Activated CD4-positive, alpha-beta T cell treated with anti-CD3 and anti-CD28 coated beads for 36 hours (primary cell): Measurements from ENCODE around the gene DMAC2L. TPM values are rescaled to one million over a fixed set of nuclear protein-coding genes. Genes with fewer than 3 reads are reported as not detected.
A peak's percentile ranks its signal among the peaks of the same experiment; 100 is the strongest.
"Not testable (repeated sequence)": the region's sequence is repeated elsewhere in the genome, so short reads cannot be mapped to it uniquely, and the experiment has no call there.

Experiments
- ATAC-seq: fragments of 200-7000 bp; cut with Tn5 transposase; one replicate; pipeline ENCODE4 v1.10.0; 2021; ENCODE audit warnings: mild to moderate bottlenecking, moderate library complexity
- CTCF ChIA-PET: fragments of 350-600 bp; sonication (Branson Sonifier 250); formaldehyde crosslinking; loops from one replicate; lab custom pipeline; 2021; ENCODE audit warnings: antibody characterized with exemption; lab: Charles Lee
- POLR2A ChIA-PET: fragments of 350-600 bp; sonication (Branson Sonifier 250); formaldehyde crosslinking; loops from one replicate; lab custom pipeline; 2021; ENCODE audit warnings: antibody characterized with exemption, inconsistent platforms; lab: Charles Lee
- DNase-seq: peaks from one replicate; pipeline ENCODE4 v3.0.0-alpha.2; 2020
- H3K27ac Mint-ChIP-seq: one replicate; pipeline ENCODE4 v1.8.0; 2021; ENCODE audit warnings: mixed read lengths
- H3K27me3 Mint-ChIP-seq: one replicate; pipeline ENCODE4 v1.8.0; 2021; ENCODE audit warnings: mixed read lengths
- H3K36me3 Mint-ChIP-seq: one replicate; pipeline ENCODE4 v1.8.0; 2021; ENCODE audit warnings: low read depth, mixed read lengths
- H3K4me1 Mint-ChIP-seq: one replicate; pipeline ENCODE4 v1.8.0; 2021; ENCODE audit warnings: mixed read lengths
- H3K4me3 Mint-ChIP-seq: one replicate; pipeline ENCODE4 v1.8.0; 2021; ENCODE audit warnings: mild to moderate bottlenecking, moderate library complexity, mixed read lengths
- H3K9me3 Mint-ChIP-seq: one replicate; pipeline ENCODE4 v1.8.0; 2021; ENCODE audit warnings: low read depth, mixed read lengths
- intact Hi-C, 2 experiments: fragments of 100-400 bp; cut with DNase I in 1 of 2; cut with micrococcal nuclease in 1 of 2; formaldehyde crosslinking; loops; one replicate each; pipeline versions ENCODE4 v1.14.2 to v1.15.1; 2022 to 2024; cut with DNase I, micrococcal nuclease
- total RNA-seq, 2 experiments: library from RNA; stranded (reverse); gene quantifications; one replicate each; pipeline ENCODE4 v1.2.3, GENCODE V29; 2021

DMAC2L gene
- total RNA-seq, 2 experiments from 2014 or later = 7.4 to 12.6 TPM

- POLR2A ChIA-PET = no interaction called here
- Mint-ChIP-seq H3K36me3 (peaks cover 29% of the 10 kb centered on the region), H3K4me1 (peaks cover 8% of the 10 kb centered on the region), H3K27me3 (no peaks in the 10 kb centered on the region), H3K27ac (no peak overlapping the region), H3K9me3 (no peaks in the 10 kb centered on the region), H3K4me3 (no peak overlapping the region)
- intact Hi-C loops = no loop called here
- DNase-seq = no peak
- CTCF ChIA-PET = interaction anchor here (0.6 to 0.8 kb wide), 2 partner anchors 14 to 15 kb away, joined by 3 read pairs; no protein-coding TSS in a partner anchor
- ATAC-seq = no peak
Measured at GRCh38 chr14:50303744-50304471, 8.2 kb upstream of the DMAC2L start.

GRCh38 chr14:50308363-50308915, 3.7 kb upstream of the DMAC2L start:
- intact Hi-C loops = no loop called here
- ChIA-PET POLR2A (interaction anchor here (0.5 to 0.8 kb wide), 2 partner anchors 11 to 225 kb away, joined by 3 read pairs; no protein-coding TSS in a partner anchor), CTCF (interaction anchor here (1.0 to 1.6 kb wide), 3 partner anchors 12 to 14 kb away, joined by 3 to 5 read pairs (median 4); no protein-coding TSS in a partner anchor)
- no peak overlapping the region for H3K4me3 Mint-ChIP-seq
- DNase-seq = no peak
- H3K36me3 Mint-ChIP-seq = peaks cover 11% of the 10 kb centered on the region
- peaks cover 25% of the 10 kb centered on the region for H3K4me1 Mint-ChIP-seq
- no peak overlapping the region for H3K27ac Mint-ChIP-seq
- H3K9me3 Mint-ChIP-seq = peaks cover under 1% of the 10 kb centered on the region
- H3K27me3 Mint-ChIP-seq = no peaks in the 10 kb centered on the region
- ATAC-seq = no peak

GRCh38 chr14:50310445-50310844, 1.7 kb upstream of the DMAC2L start:
- Mint-ChIP-seq H3K4me3 (peak overlapping the region; percentile 85), H3K36me3 (peaks cover 21% of the 10 kb centered on the region), H3K27ac (no peak overlapping the region), H3K9me3 (peaks cover 6% of the 10 kb centered on the region), H3K27me3 (no peaks in the 10 kb centered on the region), H3K4me1 (peaks cover 31% of the 10 kb centered on the region)
- intact Hi-C loops = loop anchor here in 1 of 2 experiments (5.0 kb wide), 1 partner anchor 1537 kb away; no protein-coding TSS in a partner anchor
- POLR2A ChIA-PET = no interaction called here
- DNase-seq (no peak), ATAC-seq (no peak)
- CTCF ChIA-PET = interaction anchor here (0.6 to 3.3 kb wide), 6 partner anchors 10 to 474 kb away, joined by 3 to 23 read pairs (median 4); no protein-coding TSS in a partner anchor

- POLR2A ChIA-PET = interaction anchor here (0.6 to 1.6 kb wide), 8 partner anchors 9 to 544 kb away, joined by 3 to 10 read pairs (median 4); partner anchors contain the start of gene KLHDC2
- Mint-ChIP-seq H3K27ac (peak overlapping the region; percentile 66), H3K27me3 (no peaks in the 10 kb centered on the region), H3K9me3 (peaks cover 6% of the 10 kb centered on the region), H3K4me1 (peaks cover 36% of the 10 kb centered on the region), H3K36me3 (peaks cover 22% of the 10 kb centered on the region), H3K4me3 (peak overlapping the region; percentile 85)
- ATAC-seq = no peak
- DNase-seq = no peak
- CTCF ChIA-PET = interaction anchor here (0.6 to 3.3 kb wide), 8 partner anchors 9 to 449 kb away, joined by 3 to 23 read pairs (median 4); partner anchors contain the start of gene MAP4K5
- intact Hi-C loops = loop anchor here in 1 of 2 experiments (5.0 kb wide), 1 partner anchor 1536 kb away; no protein-coding TSS in a partner anchor
Measured at GRCh38 chr14:50311337-50311971, 670 bp upstream of the DMAC2L start.

- H3K27ac Mint-ChIP-seq = peak overlapping the region; percentile 89
- H3K27me3 Mint-ChIP-seq = no peaks in the 10 kb centered on the region
- intact Hi-C loops = loop anchor here (1.0 to 5.0 kb wide), 19 partner anchors 9 to 1535 kb away; partner anchors contain the start of genes SOS2 (in 2 of the 2), ARF6 (in 1 of the 2), CDKL1 (in 1 of the 2) and DNAAF2 (in 1 of the 2)
- peaks cover 42% of the 10 kb centered on the region for H3K4me1 Mint-ChIP-seq
- peak overlapping the region; percentile 85 for H3K4me3 Mint-ChIP-seq
- peaks cover 22% of the 10 kb centered on the region for H3K36me3 Mint-ChIP-seq
- DNase-seq = no peak
- POLR2A ChIA-PET = interaction anchor here (1.2 to 1.6 kb wide), 3 partner anchors 8 to 50 kb away, joined by 3 to 10 read pairs (median 3); no protein-coding TSS in a partner anchor
- H3K9me3 Mint-ChIP-seq = peaks cover 6% of the 10 kb centered on the region
- CTCF ChIA-PET = interaction anchor here (0.6 to 3.3 kb wide), 6 partner anchors 8 to 548 kb away, joined by 3 to 23 read pairs (median 4); no protein-coding TSS in a partner anchor
- peak; percentile 35 for ATAC-seq
Measured at GRCh38 chr14:50312734-50313054, 570 bp downstream of the DMAC2L start.

GRCh38 chr14:50314098-50314497, 2.0 kb downstream of the DMAC2L start:
- intact Hi-C loops = loop anchor here in 1 of 2 experiments (5.0 kb wide), 1 partner anchor 1533 kb away; no protein-coding TSS in a partner anchor
- POLR2A ChIA-PET, H3K27me3 Mint-ChIP-seq, ATAC-seq, H3K9me3 Mint-ChIP-seq, H3K4me3 Mint-ChIP-seq, H3K27ac Mint-ChIP-seq, DNase-seq: not testable (repeated sequence)
- Mint-ChIP-seq H3K36me3 (peaks cover 19% of the 10 kb centered on the region), H3K4me1 (peaks cover 39% of the 10 kb centered on the region)
- CTCF ChIA-PET = interaction anchor here (1.2 kb wide), 1 partner anchor 15 kb away, joined by 3 read pairs; no protein-coding TSS in a partner anchor

- peaks cover 6% of the 10 kb centered on the region for H3K9me3 Mint-ChIP-seq
- no peaks in the 10 kb centered on the region for H3K27me3 Mint-ChIP-seq
- peaks cover 42% of the 10 kb centered on the region for H3K4me1 Mint-ChIP-seq
- no peak for ATAC-seq
- ChIA-PET CTCF (interaction anchor here (0.5 to 4.7 kb wide), 11 partner anchors 12 to 410 kb away, joined by 3 to 19 read pairs (median 3); no protein-coding TSS in a partner anchor), POLR2A (no interaction called here)
- H3K36me3 Mint-ChIP-seq = peaks cover 16% of the 10 kb centered on the region
- no peak overlapping the region for H3K4me3 Mint-ChIP-seq
- intact Hi-C loops = no loop called here
- DNase-seq = no peak
- H3K27ac Mint-ChIP-seq = no peak overlapping the region
Measured at GRCh38 chr14:50318031-50318626, 6.0 kb downstream of the DMAC2L start.

GRCh38 chr14:50319293-50319692, 7.2 kb downstream of the DMAC2L start:
- Mint-ChIP-seq H3K9me3 (peaks cover under 1% of the 10 kb centered on the region), H3K4me3 (no peak overlapping the region), H3K27me3 (no peaks in the 10 kb centered on the region), H3K27ac (no peak overlapping the region), H3K36me3 (peaks cover 12% of the 10 kb centered on the region), H3K4me1 (peaks cover 34% of the 10 kb centered on the region)
- DNase-seq (no peak), ATAC-seq (no peak)
- intact Hi-C loops = no loop called here
- POLR2A ChIA-PET = no interaction called here
- CTCF ChIA-PET = interaction anchor here (4.7 kb wide), 1 partner anchor 10 kb away, joined by 19 read pairs; no protein-coding TSS in a partner anchor

GRCh38 chr14:50319721-50320120, 7.6 kb downstream of the DMAC2L start:
- Mint-ChIP-seq H3K4me1 (peaks cover 33% of the 10 kb centered on the region), H3K36me3 (peaks cover 8% of the 10 kb centered on the region), H3K27me3 (no peaks in the 10 kb centered on the region), H3K27ac (no peak overlapping the region), H3K4me3 (no peak overlapping the region), H3K9me3 (no peaks in the 10 kb centered on the region)
- CTCF ChIA-PET = interaction anchor here (1.2 to 4.7 kb wide), 11 partner anchors 10 to 467 kb away, joined by 3 to 19 read pairs (median 4); partner anchors contain the start of gene NEMF
- intact Hi-C loops = loop anchor here (2.0 to 10.0 kb wide), 9 partner anchors 43 to 458 kb away; partner anchors contain the start of genes CDKL1 (in 2 of the 2), SOS2 (in 1 of the 2) and VCPKMT (in 1 of the 2)
- POLR2A ChIA-PET = interaction anchor here (0.7 to 1.7 kb wide), 2 partner anchors 7 to 205 kb away, joined by 3 to 10 read pairs; partner anchors contain the start of genes DMAC2L and L2HGDH
- no peak for ATAC-seq
- DNase-seq = no peak

GRCh38 chr14:50320283-50320682, 8.2 kb downstream of the DMAC2L start:
- DNase-seq = peak; percentile 48
- POLR2A ChIA-PET = interaction anchor here (0.7 to 2.0 kb wide), 5 partner anchors 8 to 348 kb away, joined by 3 to 10 read pairs (median 7); partner anchors contain the start of genes DMAC2L, L2HGDH and SAV1
- no peak overlapping the region for H3K27ac Mint-ChIP-seq
- no peaks in the 10 kb centered on the region for H3K27me3 Mint-ChIP-seq
- H3K36me3 Mint-ChIP-seq = peaks cover 11% of the 10 kb centered on the region
- intact Hi-C loops = loop anchor here (2.0 to 10.0 kb wide), 9 partner anchors 42 to 458 kb away; partner anchors contain the start of genes CDKL1 (in 2 of the 2), SOS2 (in 1 of the 2) and VCPKMT (in 1 of the 2)
- CTCF ChIA-PET = interaction anchor here (0.6 to 4.7 kb wide), 36 partner anchors 9 to 540 kb away, joined by 3 to 23 read pairs (median 4); partner anchors contain the start of genes CDKL1, DMAC2L, L2HGDH and MAP4K5
- peaks cover 33% of the 10 kb centered on the region for H3K4me1 Mint-ChIP-seq
- no peaks in the 10 kb centered on the region for H3K9me3 Mint-ChIP-seq
- no peak overlapping the region for H3K4me3 Mint-ChIP-seq
- ATAC-seq = no peak
